Coronary artery (tissue), 2 donors: ENCODE results near the gene ZNF614.
"Not testable (repeated sequence)": the region's sequence is repeated elsewhere in the genome, so short reads cannot be mapped to it uniquely, and the experiment has no call there.

Experiments used
- DNase-seq: peaks from one replicate; pipeline ENCODE4 v3.0.0-alpha.2; 2017; ENCODE audit warnings: low spot score
- H3K27ac ChIP-seq, 2 donors: fragments of 200-600 bp; sonication (generic); one replicate each; pipeline ENCODE4 v1.5.1; 2016 to 2019
- H3K4me3 ChIP-seq: fragments of 200-600 bp; sonication (generic); 2 replicates; pipeline ENCODE4 v1.5.1; 2016; ENCODE audit warnings: mild to moderate bottlenecking, moderate library complexity
- TF ChIP-seq, protein P1 (sequence below): fragments of 200-600 bp; sonication (generic); IDR thresholded peaks from one replicate; pipeline ENCODE4 v1.5.1; 2019; ENCODE audit warnings: antibody characterized with exemption

ZNF614 gene

DNA sequence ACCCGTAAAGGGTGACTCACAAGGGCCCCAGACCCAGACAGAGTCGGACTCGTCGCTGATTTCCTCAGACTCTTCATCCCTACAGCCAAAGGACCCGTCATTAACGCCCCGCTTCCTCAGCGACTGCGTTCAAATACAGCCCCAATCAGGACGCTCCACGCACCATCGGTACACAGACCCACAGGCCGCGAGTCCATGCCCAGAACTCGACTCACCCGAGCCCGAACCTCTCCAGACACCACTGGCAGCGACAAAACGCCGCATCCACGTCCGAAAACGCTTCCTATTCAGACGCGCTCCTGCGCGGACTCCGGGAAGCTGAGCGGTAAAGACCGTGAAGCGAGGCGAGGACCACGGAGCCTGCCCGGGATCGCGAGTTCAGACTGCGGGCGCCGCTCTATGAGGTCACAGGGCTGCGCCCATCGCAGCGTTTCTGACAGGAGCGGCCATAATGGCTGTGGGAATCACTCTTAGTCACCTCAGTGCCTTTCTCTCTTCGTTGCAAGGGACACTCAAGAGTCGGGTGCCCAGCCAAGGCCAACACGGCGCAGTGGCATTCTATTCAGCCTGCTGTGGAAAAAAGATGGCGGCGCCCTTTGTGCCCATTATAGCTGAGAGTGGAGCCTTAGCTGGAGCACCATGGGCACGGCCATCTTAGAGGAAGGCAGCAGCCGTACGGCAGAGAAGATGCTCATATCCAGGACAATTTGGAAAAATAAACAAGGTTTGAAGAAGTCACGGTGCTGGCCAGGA lies at the start of gene ZNF614:
Gene ZNF614, minus strand, starts transcription at position 353 of the 753 bp plus-strand sequence. CDS start 2,634 bp downstream, outside the sequence.
- Histone ChIP-seq H3K4me3 (peak within 1 kb of the TSS; percentile 79), H3K27ac (peak within 1 kb of the TSS; percentile 88 to 91)
- DNase-seq = peak; percentile 91
- TF ChIP-seq, protein P1, sequence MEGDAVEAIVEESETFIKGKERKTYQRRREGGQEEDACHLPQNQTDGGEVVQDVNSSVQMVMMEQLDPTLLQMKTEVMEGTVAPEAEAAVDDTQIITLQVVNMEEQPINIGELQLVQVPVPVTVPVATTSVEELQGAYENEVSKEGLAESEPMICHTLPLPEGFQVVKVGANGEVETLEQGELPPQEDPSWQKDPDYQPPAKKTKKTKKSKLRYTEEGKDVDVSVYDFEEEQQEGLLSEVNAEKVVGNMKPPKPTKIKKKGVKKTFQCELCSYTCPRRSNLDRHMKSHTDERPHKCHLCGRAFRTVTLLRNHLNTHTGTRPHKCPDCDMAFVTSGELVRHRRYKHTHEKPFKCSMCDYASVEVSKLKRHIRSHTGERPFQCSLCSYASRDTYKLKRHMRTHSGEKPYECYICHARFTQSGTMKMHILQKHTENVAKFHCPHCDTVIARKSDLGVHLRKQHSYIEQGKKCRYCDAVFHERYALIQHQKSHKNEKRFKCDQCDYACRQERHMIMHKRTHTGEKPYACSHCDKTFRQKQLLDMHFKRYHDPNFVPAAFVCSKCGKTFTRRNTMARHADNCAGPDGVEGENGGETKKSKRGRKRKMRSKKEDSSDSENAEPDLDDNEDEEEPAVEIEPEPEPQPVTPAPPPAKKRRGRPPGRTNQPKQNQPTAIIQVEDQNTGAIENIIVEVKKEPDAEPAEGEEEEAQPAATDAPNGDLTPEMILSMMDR = no peak

DNA sequence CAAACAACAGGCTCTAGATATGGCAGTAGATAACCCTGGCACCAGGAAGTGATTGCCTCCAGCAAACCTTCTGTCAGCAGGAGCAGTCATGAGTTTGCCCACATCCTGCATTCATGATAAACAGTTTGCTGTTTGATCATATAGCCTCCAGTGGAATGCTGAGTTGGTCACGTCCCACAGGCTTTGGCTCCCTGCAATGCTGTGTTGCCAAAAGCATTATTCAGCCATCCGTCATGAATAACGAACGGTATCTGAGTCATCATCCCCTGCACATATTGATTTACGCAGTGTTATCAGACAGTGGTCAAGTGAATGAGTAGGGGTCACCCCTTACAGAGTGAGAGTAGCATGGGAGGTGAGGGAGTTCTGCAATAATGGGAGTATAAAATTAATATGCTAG lies 42.3 kb upstream of the ZNF614 start:
- Histone ChIP-seq H3K27ac (no peak overlapping the region), H3K4me3 (peak overlapping the region; percentile 12)
- DNase-seq = no peak
- TF ChIP-seq, protein P1 = no peak

DNA sequence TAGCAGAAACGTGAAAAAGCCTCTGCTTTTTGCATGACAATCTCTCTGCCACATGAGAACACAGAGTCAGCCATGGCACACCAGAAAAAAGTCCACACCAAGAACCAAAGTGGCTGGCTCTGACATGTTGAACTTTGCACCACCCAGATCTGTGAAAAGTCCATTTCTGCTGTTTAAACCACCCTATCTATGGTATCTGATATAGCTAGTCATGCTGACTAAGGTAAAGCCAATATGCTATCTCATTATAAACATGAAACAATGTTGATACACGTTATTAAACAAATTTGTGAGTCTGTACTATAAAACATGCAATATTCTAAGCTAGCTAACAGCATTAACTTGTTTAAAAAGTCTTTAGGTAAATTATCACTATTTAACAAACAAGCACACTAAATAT lies 41.5 kb upstream of the ZNF614 start:
- Histone ChIP-seq H3K27ac (no peak overlapping the region), H3K4me3 (no peak overlapping the region)
- no peak for DNase-seq
- TF ChIP-seq, protein P1 = no peak

DNA sequence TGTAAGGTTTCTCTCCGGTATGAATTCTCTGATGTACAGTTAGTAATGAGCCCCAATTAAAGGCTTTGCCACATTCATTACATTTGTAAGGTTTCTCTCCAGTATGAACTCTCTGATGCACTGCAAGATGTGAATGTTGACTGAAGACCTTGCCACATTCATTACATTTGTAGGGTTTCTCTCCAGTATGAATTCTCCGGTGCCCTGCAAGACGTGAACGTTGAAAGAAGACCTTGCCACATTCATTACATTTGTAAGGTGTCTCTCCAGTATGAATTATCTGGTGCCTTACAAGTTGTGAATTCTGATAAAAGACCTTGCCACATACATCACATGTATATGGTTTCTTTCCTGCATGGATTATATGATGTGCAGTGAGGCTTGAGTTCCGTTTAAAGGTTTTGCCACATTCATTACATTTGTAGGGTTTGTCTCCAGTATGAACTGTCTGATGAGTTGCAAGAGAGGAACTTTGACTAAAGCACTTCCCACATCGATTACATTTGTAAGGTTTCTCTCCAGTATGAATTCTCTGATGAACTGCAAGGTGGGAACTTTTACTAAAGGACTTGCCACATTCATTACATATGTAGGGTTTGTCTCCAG lies 38.2 kb upstream of the ZNF614 start:
- TF ChIP-seq, protein P1 = no peak
- H3K4me3 ChIP-seq = peak overlapping the region; percentile 39
- no peak overlapping the region for H3K27ac ChIP-seq
- no peak for DNase-seq

DNA sequence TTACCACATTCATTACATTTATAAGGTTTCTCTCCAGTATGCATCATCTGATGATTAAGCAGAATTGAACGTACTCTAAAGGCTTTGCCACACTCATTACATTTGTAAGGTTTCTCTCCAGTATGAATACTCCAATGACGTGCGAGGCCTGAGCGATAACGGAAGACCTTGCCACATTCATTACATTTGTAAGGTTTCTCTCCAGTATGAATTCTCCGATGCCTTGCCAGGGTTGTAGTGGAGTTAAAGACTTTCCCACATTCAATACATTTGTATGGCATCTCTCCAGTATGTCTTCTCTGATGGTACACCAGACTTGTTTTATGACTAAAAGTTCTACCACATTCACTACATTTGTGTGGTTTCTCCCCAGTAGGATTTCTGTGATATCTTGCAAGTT lies 37.2 kb upstream of the ZNF614 start:
- DNase-seq = no peak
- Histone ChIP-seq H3K4me3 (peak overlapping the region; percentile 39), H3K27ac (no peak overlapping the region)
- TF ChIP-seq, protein P1 = no peak

DNA sequence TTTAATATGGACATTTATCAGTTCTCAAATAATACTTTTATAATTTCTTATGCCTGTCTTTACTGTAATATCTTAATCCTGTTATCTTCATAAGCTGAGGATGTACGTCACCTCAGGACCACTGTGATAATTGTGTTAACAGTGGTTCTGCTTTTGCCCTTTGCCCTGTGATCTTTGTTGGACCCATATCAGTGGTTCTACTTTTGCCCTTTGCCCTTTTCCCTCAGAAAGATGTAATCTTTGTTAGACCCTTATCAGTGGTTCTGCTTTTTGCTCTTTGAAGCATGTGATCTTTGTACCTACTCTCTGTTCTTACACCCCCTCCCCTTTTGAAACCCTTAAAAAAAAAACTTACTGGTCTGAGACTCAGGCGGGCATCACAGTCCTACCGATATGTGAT lies 28.3 kb upstream of the ZNF614 start:
- DNase-seq, H3K27ac ChIP-seq, H3K4me3 ChIP-seq: not testable (repeated sequence)

DNA sequence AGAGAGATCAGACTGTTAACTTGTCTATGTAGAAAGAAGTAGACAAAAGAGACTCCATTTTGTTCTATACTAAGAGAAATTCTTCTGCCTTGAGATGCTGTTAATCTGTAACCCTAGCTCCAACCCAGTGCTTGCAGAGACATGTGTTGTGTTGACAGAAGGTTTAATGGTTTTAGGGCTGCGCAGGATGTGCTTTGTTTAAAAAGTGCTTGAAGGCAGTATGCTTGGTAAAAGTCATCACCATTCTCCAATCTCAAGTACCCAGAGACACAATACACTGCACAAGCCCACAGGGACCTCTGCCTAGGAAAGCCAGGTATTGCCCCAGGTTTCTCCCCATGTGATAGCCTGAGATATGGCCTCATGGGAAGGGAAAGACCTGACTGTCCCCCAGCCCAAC lies 23.6 kb upstream of the ZNF614 start:
- not testable (repeated sequence) for H3K27ac ChIP-seq, DNase-seq, H3K4me3 ChIP-seq
